Right kidney (tissue), 9 donors: ENCODE data around the gene TSHZ2.

Source experiments
- DNase-seq: peaks from one replicate; pipeline ENCODE4 v3.0.0-alpha.2; 2016
- long read RNA-seq, 8 donors: transcript quantifications; one replicate each; lab custom pipeline, GENCODE V29; 2026

The TSHZ2 gene, protein sequence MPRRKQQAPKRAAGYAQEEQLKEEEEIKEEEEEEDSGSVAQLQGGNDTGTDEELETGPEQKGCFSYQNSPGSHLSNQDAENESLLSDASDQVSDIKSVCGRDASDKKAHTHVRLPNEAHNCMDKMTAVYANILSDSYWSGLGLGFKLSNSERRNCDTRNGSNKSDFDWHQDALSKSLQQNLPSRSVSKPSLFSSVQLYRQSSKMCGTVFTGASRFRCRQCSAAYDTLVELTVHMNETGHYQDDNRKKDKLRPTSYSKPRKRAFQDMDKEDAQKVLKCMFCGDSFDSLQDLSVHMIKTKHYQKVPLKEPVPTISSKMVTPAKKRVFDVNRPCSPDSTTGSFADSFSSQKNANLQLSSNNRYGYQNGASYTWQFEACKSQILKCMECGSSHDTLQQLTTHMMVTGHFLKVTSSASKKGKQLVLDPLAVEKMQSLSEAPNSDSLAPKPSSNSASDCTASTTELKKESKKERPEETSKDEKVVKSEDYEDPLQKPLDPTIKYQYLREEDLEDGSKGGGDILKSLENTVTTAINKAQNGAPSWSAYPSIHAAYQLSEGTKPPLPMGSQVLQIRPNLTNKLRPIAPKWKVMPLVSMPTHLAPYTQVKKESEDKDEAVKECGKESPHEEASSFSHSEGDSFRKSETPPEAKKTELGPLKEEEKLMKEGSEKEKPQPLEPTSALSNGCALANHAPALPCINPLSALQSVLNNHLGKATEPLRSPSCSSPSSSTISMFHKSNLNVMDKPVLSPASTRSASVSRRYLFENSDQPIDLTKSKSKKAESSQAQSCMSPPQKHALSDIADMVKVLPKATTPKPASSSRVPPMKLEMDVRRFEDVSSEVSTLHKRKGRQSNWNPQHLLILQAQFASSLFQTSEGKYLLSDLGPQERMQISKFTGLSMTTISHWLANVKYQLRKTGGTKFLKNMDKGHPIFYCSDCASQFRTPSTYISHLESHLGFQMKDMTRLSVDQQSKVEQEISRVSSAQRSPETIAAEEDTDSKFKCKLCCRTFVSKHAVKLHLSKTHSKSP (N-terminal part only)
- long read RNA-seq, donor 1, transcript TSHZ2-205 (1 exons, 670 nt): major isoform, 8 of 8 reads
- long read RNA-seq, donor 1, partial matches to known transcripts: 0 of 8 reads
- long read RNA-seq, donor 1, other reads (novel, unspliced or antisense): 0 of 8 reads
- long read RNA-seq, donor 2, partial matches to known transcripts: 0 of 3 reads
- long read RNA-seq, donor 2, other reads (novel, unspliced or antisense): 0 of 3 reads
- long read RNA-seq, donor 3, transcript TSHZ2-205 (1 exons, 670 nt): major isoform, 7 of 7 reads
- long read RNA-seq, donor 3, partial matches to known transcripts: 0 of 7 reads
- long read RNA-seq, donor 3, other reads (novel, unspliced or antisense): 0 of 7 reads
- long read RNA-seq, donor 4, transcript TSHZ2-205 (1 exons, 670 nt): major isoform, 5 of 5 reads
- long read RNA-seq, donor 4, partial matches to known transcripts: 0 of 5 reads
- long read RNA-seq, donor 4, other reads (novel, unspliced or antisense): 0 of 5 reads
- long read RNA-seq, donor 5, transcript TSHZ2-205 (1 exons, 670 nt): major isoform, 6 of 6 reads
- long read RNA-seq, donor 5, partial matches to known transcripts: 0 of 6 reads
- long read RNA-seq, donor 5, other reads (novel, unspliced or antisense): 0 of 6 reads
- long read RNA-seq, donor 6, transcript TSHZ2-205 (1 exons, 670 nt): major isoform, 6 of 6 reads
- long read RNA-seq, donor 6, partial matches to known transcripts: 0 of 6 reads
- long read RNA-seq, donor 6, other reads (novel, unspliced or antisense): 0 of 6 reads
- long read RNA-seq, donor 7, transcript TSHZ2-205 (1 exons, 670 nt): major isoform, 8 of 8 reads
- long read RNA-seq, donor 7, partial matches to known transcripts: 0 of 8 reads
- long read RNA-seq, donor 7, other reads (novel, unspliced or antisense): 0 of 8 reads
- long read RNA-seq, donor 8, transcript TSHZ2-205 (1 exons, 670 nt): major isoform, 9 of 9 reads
- long read RNA-seq, donor 8, partial matches to known transcripts: 0 of 9 reads
- long read RNA-seq, donor 8, other reads (novel, unspliced or antisense): 0 of 9 reads

DNA sequence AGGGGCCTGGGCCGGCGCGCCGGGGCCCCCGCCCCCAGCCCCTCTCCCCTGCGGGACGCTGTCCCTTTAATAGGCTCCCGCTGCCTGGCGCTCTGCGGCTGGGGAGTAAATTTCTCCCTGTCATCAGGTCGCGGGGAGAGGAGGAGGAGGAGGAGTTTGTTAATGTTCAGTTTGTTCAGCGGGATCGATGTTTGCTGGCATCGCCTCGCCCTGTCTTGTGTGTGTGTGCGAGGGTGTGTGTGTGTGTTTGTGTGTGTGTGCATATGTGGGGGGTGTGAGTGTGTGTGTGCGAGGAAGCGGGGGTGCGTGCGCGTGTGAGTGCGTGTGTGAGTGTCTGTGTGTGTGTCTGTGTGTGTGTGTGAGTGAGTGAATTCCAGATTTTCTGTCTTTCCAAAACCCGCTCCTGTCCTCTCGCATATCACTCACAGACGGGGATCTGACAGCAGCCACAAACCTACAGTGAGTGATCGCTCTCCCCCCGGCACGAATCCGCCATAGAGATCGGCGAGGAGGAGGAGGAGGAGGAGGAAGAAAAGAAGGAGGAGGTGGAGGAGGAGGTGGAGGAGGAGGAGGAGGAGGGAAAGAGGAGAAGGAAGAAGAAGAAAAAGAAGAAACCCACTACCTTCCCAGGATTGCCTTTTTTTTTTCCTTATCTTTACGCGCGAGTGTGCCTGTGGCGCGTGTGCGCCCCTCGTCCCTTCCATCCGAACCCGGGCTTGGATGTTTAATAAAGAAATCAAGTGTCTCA lies at the start of gene TSHZ2:
Gene TSHZ2 (plus strand): TSS at position 169 of the 748 bp plus-strand sequence. CDS start 936 bp downstream, outside the sequence.
- DNase-seq: peak; percentile 85

DNA sequence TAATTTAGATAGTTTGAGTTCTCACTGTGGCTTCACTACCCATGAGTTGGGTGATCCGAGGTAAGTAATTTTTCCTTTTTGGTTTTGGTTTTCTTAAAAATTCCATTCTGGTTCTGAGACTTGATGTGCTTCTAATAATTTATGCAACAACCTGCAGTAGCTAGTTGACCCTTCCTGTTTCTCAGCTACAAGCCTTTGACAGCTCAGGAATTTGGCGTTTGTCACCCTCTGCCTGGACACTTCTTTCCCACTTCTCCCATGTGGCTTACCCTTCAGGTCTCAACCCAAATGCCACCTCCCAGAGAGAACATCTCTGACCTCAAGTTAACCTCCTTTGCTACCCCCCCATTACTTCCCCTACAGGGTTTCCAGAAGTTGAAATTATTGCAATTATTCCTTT lies 49.7 kb upstream of the TSHZ2 start:
- DNase-seq: no peak

GRCh38 chr20:52923123-52923937 lies 48.8 kb upstream of the TSHZ2 start:
- peak; percentile 4 for DNase-seq

- no peak for DNase-seq
These were observed 47.5 kb upstream of the TSHZ2 start for GRCh38 chr20:52924411-52925271.

GRCh38 chr20:52926505-52926904 lies 45.7 kb upstream of the TSHZ2 start:
- no peak for DNase-seq

DNA sequence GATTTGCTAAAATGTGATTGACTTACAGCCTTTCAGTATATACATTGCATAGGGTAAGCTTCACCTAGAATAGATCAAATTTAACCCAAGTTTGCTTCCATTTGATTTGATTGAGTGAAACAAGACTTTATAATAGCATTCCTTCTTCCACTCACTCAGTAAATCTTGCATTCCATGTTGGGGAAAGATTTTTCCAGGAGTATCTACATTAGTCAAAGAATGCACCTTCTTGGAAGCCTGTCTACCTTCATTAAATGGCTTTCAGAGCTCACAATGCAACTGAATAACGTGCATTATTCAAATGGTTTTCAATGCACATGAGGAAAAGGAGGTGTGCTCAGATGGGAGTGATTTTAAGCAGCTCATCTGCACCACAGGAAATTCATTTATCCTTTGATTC lies 38.3 kb upstream of the TSHZ2 start:
- DNase-seq: no peak

- no peak for DNase-seq
These were observed 35.5 kb upstream of the TSHZ2 start for GRCh38 chr20:52936351-52937340.

DNA sequence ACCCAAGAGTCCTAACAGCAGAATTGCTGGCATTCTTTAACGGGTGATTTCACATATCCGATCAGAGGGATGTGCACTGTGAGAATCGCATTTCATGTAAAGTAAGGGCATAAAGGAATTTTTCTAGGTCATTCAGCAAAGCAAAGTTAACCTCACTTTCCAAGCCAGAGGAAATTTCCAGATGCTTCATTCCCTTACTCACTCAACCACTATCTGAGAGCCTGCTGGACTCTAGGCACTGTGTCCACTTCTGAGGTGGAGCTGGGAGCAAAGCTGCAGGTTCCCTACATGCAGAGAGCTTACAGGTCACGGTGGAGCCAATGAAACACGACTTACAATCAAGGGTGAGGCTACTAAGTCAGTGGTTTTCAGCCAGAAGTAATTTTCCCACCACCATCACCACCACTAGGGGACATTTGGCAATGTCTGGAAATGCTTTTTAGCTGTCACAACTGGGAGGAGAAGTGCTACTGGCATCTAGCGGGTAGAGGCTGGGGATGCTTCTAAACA lies 34.5 kb upstream of the TSHZ2 start:
- no peak for DNase-seq

- no peak for DNase-seq
These were observed 33.0 kb upstream of the TSHZ2 start for GRCh38 chr20:52939141-52939540.

- DNase-seq: no peak
These were observed 30.4 kb upstream of the TSHZ2 start for GRCh38 chr20:52941808-52942207.

DNA sequence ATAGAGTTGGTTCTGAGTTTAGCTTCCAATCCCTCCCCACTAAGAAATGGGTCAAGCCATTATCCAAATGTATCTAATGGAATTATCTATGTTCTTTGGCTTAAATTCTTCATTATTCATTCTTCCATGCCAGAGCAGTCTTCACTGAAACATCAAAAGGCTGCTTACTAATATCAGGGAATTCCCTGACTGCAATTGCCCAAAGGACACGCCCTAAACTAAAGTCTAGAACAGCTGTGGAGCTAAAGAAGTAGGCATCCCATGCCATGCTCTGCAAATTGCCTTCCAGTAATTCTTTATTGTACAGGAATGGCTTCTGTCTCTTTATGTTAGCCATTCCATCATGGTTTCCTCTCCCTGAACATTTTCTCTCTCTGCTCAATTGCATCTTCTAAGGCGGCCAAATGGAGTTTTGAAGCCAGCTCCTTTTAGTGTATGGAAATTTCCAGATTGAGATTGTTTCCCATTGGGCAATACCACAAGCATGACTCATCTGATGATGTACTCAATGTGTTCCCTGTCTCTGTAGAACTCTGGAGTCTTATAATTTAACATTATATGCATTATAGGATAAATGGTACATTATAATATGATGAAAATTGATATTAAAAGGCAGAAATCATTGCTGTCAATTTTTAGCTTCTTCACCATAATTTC lies 28.8 kb upstream of the TSHZ2 start:
- no peak for DNase-seq

DNA sequence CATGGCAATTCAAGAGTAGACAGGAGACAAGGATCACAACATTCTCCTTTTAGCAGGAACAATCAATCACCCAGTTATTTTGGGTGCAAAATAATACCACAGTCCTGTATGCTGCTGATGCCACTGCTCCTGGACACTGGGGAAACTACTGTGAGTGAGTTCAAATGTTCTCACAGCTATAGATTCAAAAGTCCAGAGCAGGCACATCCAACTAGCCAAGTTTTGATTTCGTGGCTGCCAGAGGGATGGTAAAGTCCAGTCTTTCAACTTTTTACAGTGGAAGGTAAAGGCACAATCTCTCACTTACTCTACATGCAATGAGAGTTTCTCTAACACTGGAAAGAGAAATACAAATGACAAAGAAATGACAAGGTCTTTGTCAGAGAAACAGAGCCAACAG lies 26.9 kb upstream of the TSHZ2 start:
- no peak for DNase-seq

DNA sequence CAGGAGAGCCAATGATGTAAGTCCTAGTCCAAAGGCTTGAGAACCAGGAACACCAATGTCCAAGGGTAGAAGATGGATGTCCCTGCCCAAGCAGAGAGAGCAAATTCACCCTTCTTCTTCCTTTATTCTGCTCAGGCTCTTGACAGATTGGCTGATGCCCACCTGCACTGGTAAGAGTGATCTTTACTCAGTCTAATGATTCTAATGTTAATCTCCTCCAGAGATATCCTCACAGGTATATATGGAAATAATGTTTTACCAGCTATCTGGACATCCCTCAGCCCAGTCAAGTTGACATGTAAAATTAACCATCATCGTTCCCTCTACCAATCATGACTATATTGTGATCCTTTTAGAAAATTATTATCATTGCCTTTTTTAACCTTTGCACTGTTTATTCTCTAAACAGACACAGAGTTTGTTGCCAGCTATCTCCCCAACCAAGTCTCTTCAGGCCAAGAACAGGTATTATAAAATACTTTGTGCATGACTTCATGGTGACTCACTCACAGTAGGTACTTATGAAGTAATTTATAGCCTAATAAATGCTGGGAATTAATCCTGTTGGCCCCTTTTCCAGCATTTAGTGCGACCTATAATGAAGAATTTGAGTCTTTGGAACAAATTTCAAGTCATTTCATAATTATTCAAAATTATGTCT lies 26.2 kb upstream of the TSHZ2 start:
- no peak for DNase-seq

DNA sequence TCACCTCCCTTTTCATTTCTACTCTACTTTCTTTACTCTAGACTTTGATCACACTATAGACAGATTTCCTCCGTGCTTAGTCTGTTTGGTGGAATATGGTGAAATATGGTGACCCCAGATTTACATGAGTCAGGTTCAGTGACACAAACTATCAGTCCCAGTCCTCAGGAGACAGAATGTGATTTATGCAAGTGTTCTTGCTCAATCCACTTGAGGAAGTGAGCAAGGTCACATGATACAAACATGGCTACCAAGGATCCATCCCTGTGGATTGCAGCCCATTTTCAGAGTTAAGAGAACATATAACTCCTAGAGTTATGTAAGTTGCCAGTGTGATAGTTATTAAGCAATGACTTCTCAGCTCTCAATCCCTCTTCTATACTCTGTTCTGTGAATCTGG lies 23.7 kb upstream of the TSHZ2 start:
- DNase-seq: no peak

DNA sequence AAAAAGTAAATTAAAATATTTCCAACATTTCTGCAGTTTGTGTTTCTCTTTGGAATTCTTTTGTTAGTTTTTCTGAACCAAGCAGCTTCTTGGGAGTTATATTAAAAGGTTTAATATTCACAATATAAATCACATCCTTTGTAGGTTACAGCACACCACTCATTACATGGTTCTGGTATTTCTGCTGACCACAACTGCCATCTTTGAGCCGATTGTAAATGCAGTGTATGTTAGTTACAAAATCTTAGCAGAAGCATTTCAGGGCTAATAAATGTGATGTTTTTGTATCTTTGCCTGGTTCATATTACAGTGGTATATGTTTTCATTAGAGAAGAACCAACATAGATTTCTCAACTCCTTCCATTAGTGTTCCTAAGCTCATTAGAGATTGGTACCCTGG lies 19.1 kb upstream of the TSHZ2 start:
- DNase-seq: no peak
